ENCODE data around the gene ZBTB46. TPM values are rescaled to one million over a fixed set of nuclear protein-coding genes. Genes with fewer than 3 reads are reported as not detected.

ZBTB46 gene
- total RNA-seq, 1 experiment from 2014 or later, result 2.5 TPM

DNA sequence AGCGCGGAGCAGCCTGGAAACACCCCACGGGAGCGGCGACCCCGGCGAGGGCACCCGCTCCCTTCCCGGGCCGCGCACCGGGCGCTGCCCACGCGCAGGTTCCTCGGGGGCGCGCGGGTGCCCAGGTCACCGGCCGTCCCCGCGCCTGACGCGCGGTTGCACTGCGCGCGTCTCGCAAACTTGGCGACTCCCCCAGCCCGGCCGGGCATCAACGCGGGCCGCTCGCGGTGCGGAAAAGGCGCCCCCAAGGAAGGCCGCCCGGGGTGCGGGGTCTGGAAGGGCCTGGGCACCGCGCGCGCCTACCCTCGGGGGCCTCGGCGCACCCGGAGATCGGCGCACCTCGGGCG lies 555 bp upstream of the ZBTB46 start:
- DNase-seq, result no peak
- TF ChIP-seq, protein P1, sequence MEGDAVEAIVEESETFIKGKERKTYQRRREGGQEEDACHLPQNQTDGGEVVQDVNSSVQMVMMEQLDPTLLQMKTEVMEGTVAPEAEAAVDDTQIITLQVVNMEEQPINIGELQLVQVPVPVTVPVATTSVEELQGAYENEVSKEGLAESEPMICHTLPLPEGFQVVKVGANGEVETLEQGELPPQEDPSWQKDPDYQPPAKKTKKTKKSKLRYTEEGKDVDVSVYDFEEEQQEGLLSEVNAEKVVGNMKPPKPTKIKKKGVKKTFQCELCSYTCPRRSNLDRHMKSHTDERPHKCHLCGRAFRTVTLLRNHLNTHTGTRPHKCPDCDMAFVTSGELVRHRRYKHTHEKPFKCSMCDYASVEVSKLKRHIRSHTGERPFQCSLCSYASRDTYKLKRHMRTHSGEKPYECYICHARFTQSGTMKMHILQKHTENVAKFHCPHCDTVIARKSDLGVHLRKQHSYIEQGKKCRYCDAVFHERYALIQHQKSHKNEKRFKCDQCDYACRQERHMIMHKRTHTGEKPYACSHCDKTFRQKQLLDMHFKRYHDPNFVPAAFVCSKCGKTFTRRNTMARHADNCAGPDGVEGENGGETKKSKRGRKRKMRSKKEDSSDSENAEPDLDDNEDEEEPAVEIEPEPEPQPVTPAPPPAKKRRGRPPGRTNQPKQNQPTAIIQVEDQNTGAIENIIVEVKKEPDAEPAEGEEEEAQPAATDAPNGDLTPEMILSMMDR (IDR thresholded peaks at IDR 0.05; ENCODE audit: unreplicated experiment), result no peak
- BruUV-seq (replicated peaks), result no TSS peak
- Mint-ChIP-seq H3K4me3 (ENCODE audit: low read depth, unreplicated experiment) (peak overlapping the region; percentile 52), H3K4me1 (ENCODE audit: low read depth, unreplicated experiment) (peaks cover 26% of the 10 kb centered on the region), H3K27me3 (ENCODE audit: unreplicated experiment) (peaks cover 65% of the 10 kb centered on the region), H3K9me3 (ENCODE audit: low read depth, unreplicated experiment) (no peaks in the 10 kb centered on the region), H3K27ac (ENCODE audit: unreplicated experiment) (no peak overlapping the region), H3K36me3 (ENCODE audit: insufficient read depth, unreplicated experiment) (peaks cover 35% of the 10 kb centered on the region)
- intact Hi-C loops (cut with micrococcal nuclease; ENCODE audit: unreplicated experiment), result no loop called here
- CTCF ChIA-PET, result no interaction called here

DNA sequence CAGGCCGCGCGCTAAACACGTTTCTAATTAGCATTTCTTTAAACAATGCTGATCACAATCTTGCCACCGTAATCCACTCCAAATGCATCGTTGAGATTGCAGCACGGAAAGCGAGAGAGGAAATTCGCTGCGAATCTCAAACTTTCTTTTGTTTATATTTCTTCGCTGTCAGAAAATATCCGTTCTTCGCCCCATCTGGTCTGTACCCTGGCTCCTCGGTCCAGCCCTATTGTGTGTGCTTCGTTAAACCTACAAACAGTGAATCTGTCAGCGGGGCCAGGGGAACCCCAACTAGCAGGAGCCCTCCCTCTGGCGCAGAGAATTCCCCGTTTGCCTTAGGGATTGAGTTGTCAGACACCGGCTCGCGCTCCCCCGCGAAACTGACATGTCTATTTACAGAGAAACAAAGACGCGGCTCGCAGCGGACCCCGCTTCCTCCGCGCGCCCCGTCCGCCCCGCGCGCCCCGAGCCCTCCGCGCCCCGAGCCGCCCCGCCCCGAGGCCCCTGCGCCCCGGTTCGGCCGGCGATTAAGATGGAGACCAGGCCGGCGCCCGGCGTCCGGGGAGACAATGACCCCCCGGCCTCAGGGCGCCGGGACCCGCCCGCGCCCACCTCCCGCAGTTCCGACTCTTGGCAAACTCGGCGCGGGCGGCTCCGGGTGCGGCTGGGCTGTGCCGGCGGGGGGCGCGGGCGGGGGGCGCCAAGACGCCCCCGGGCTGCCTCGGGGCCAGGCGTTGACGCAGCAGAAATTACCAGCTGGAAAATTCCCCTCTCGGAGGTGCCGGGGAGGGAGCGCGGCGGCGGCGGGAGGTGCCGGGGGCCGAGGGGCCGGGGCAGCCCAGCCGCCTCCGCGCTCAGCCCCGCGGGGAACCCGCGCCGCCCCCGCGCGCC lies 874 bp downstream of the ZBTB46 start:
- TF ChIP-seq, protein P1 (IDR thresholded peaks at IDR 0.05; ENCODE audit: unreplicated experiment), result no peak
- no TSS peak for BruUV-seq (replicated peaks)

DNA sequence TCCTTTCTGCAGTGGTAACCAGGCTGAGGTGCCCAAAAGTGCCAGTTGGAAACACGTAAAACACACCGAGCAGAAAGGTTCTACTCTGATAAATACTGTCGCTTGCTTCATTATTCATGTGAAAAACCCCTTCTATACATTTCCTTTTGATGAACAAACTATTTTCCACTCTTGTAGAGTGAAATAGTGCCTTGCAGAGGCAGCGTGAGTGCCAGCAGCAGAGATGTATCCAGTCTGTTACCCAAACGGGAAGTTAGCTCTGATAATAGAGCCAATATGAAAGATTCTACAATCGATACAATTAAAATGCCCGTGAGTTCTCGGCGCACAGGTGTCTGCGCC lies 1.5 kb downstream of the ZBTB46 start:
- CTCF ChIA-PET, result interaction anchor here (0.6 kb wide), 1 partner anchor 51 kb away, joined by 3 read pairs; no protein-coding TSS in a partner anchor
- intact Hi-C loops (cut with micrococcal nuclease; ENCODE audit: unreplicated experiment), result no loop called here
- DNase-seq, result no peak
- Mint-ChIP-seq H3K36me3 (ENCODE audit: insufficient read depth, unreplicated experiment) (peaks cover 28% of the 10 kb centered on the region), H3K4me3 (ENCODE audit: low read depth, unreplicated experiment) (peak overlapping the region; percentile 64), H3K9me3 (ENCODE audit: low read depth, unreplicated experiment) (no peaks in the 10 kb centered on the region), H3K27me3 (ENCODE audit: unreplicated experiment) (peaks cover 76% of the 10 kb centered on the region), H3K27ac (ENCODE audit: unreplicated experiment) (peak overlapping the region; percentile 51), H3K4me1 (ENCODE audit: low read depth, unreplicated experiment) (peaks cover 18% of the 10 kb centered on the region)
- BruUV-seq (replicated peaks), result TSS peak; percentile 26
- TF ChIP-seq, protein P1 (IDR thresholded peaks at IDR 0.05; ENCODE audit: unreplicated experiment), result no peak

More for the DNA sequence above, 874 bp downstream of the ZBTB46 start:
- Mint-ChIP-seq H3K36me3 (ENCODE audit: insufficient read depth, unreplicated experiment) (peaks cover 33% of the 10 kb centered on the region), H3K27me3 (ENCODE audit: unreplicated experiment) (peaks cover 75% of the 10 kb centered on the region), H3K4me1 (ENCODE audit: low read depth, unreplicated experiment) (peaks cover 19% of the 10 kb centered on the region), H3K27ac (ENCODE audit: unreplicated experiment) (peak overlapping the region; percentile 51), H3K9me3 (ENCODE audit: low read depth, unreplicated experiment) (no peaks in the 10 kb centered on the region), H3K4me3 (ENCODE audit: low read depth, unreplicated experiment) (peak overlapping the region; percentile 64)
- CTCF ChIA-PET, result interaction anchor here (0.6 kb wide), 1 partner anchor 51 kb away, joined by 3 read pairs; no protein-coding TSS in a partner anchor
- intact Hi-C loops (cut with micrococcal nuclease; ENCODE audit: unreplicated experiment), result no loop called here
- no peak for DNase-seq

DNA sequence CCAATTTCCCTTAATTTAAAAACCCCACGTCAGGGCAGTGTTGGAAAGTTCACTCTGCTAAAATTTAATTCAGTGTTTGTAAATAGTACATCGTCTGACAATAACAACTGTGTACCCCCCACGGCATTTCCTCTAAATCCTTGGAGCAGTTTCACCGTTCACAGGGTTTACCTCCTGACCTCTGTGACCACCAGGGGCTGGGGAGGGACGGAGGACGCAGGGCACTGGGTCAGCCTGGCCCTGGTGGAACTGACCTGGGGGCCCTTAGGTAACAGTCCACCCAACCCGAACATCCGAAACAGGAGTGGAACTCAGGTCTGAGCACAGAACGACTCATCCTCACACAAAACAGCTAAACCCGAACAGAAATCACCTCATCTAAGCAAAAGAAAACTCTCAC lies 2.1 kb downstream of the ZBTB46 start:
- BruUV-seq (replicated peaks), result no TSS peak
- Mint-ChIP-seq H3K36me3 (ENCODE audit: insufficient read depth, unreplicated experiment) (peaks cover 28% of the 10 kb centered on the region), H3K27me3 (ENCODE audit: unreplicated experiment) (peaks cover 82% of the 10 kb centered on the region), H3K4me3 (ENCODE audit: low read depth, unreplicated experiment) (no peak overlapping the region), H3K27ac (ENCODE audit: unreplicated experiment) (no peak overlapping the region), H3K9me3 (ENCODE audit: low read depth, unreplicated experiment) (no peaks in the 10 kb centered on the region), H3K4me1 (ENCODE audit: low read depth, unreplicated experiment) (peaks cover 13% of the 10 kb centered on the region)
- intact Hi-C loops (cut with micrococcal nuclease; ENCODE audit: unreplicated experiment), result no loop called here
- CTCF ChIA-PET, result no interaction called here
- TF ChIP-seq, protein P1 (IDR thresholded peaks at IDR 0.05; ENCODE audit: unreplicated experiment), result no peak
- DNase-seq, result no peak

Data from Calu3 (cell line).